GM12864 (cell line): ENCODE measurements around the gene EGR2.

Experiments
- DNase-seq: peaks from one replicate; pipeline ENCODE4 v3.0.0-alpha.2; 2011; ENCODE audit warnings: low read depth
- H3K4me3 ChIP-seq: 2 replicates; pipeline ENCODE4 v1.5.1; 2011; ENCODE audit warnings: mild to moderate bottlenecking, low read depth, low read length, control low read depth
- TF ChIP-seq, protein P1 (sequence below): IDR thresholded peaks from 2 replicates; pipeline ENCODE4 v1.5.1; 2011; ENCODE audit warnings: low read depth, mild to moderate bottlenecking, moderate library complexity, low read length, control low read depth, inconsistent platforms; ENCODE audit errors: missing control alignments

Gene EGR2

DNA sequence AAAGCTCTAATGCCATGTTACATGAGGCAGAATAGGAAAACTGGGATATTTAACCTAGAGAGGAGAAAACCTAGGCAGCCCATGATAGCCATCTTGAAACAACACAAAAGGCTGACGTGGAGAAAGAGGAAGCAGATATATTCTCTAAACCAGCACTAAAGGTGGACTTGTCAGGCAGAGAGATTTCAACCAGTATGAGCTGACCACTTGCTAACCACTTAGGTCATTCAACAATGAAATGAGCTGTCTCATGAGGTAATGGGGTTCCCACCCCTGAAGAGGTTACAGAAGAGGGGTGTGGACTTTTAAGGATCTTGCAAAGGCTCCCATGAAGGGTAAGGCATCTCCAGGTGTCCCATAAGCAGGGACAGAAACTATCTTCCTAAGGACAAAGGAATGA, 26.8 kb upstream of the EGR2 start:
- TF ChIP-seq, protein P1, sequence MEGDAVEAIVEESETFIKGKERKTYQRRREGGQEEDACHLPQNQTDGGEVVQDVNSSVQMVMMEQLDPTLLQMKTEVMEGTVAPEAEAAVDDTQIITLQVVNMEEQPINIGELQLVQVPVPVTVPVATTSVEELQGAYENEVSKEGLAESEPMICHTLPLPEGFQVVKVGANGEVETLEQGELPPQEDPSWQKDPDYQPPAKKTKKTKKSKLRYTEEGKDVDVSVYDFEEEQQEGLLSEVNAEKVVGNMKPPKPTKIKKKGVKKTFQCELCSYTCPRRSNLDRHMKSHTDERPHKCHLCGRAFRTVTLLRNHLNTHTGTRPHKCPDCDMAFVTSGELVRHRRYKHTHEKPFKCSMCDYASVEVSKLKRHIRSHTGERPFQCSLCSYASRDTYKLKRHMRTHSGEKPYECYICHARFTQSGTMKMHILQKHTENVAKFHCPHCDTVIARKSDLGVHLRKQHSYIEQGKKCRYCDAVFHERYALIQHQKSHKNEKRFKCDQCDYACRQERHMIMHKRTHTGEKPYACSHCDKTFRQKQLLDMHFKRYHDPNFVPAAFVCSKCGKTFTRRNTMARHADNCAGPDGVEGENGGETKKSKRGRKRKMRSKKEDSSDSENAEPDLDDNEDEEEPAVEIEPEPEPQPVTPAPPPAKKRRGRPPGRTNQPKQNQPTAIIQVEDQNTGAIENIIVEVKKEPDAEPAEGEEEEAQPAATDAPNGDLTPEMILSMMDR = no peak
- DNase-seq = no peak
- no peak overlapping the region for H3K4me3 ChIP-seq

DNA sequence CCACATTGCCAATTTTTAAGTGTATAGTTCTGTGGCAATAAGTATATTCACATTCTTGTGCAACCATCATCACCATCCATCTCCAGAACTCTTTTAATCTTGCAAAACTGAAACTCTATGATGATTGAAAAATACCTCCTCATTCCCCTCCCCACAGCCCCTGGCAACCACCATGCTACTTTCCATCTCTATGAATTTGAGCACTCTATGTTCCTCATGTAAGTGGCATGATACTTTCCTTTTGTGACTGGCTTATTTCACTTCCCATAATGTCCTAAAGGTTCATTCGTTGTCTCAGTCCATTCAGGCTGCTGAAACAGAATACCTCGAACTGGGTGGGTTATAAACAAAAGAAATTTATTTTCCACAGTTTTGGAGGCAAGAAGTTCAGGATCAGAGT, 23.4 kb upstream of the EGR2 start:
- DNase-seq = no peak
- no peak overlapping the region for H3K4me3 ChIP-seq
- TF ChIP-seq, protein P1 = no peak

DNA sequence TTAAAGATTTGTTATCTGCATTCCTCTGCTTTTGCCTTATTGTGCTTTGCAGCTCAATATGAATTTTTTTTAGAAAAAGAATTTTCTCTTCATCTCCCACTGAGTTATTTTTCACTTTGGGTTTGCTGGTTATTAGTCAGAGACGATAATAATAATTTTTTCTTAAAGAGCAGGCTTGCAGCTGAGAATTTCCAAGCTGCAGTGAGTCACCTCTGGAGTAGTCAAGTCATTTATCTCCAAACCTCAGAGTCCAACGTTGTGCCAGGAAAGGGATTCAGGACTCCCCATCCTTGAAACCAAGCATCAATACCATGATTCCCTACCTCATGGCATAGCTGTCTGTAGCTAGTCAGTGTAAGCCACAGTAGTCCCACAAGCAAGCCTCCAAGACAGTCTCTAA, 15.2 kb upstream of the EGR2 start:
- no peak for DNase-seq
- no peak overlapping the region for H3K4me3 ChIP-seq
- TF ChIP-seq, protein P1 = no peak

DNA sequence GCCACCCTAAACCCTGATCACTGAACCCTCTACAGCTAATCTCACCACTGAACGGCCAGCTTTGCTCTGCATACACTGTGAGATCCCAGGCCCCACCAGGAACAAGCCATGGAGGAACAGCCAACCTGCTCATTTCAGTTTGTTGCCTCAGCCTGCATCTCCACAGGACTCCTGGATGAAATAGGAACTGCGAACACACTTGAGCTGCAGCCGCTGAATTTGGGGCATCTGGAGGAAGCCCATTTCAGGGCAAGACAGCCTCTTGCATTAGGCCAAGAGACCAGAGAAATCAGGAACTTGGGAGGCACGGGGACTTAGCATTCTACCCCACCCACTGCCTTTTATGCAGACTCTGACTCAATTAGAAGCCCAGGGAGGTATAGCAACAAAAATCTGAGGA, 14.5 kb upstream of the EGR2 start:
- TF ChIP-seq, protein P1 = no peak
- no peak for DNase-seq
- H3K4me3 ChIP-seq = no peak overlapping the region

DNA sequence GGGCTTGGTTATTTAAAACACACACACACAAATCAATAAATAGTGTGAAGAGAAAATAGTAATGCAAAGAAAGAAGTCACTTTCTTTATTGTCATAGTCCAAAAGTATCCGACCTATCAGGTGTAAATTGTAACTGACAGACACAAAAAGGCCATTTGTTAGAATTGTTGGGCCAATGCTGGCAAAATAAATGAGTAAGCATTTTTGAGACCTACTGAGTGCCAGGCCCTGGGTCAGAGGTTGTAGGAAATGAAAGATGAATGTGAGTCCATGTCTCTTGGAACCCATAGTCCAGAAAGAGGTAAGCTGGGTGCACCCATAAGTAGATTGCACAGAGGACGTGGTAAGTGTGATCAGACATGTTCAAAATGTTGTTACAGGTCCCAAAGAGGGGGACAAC, 13.5 kb upstream of the EGR2 start:
- no peak for DNase-seq
- no peak overlapping the region for H3K4me3 ChIP-seq
- TF ChIP-seq, protein P1 = no peak

DNA sequence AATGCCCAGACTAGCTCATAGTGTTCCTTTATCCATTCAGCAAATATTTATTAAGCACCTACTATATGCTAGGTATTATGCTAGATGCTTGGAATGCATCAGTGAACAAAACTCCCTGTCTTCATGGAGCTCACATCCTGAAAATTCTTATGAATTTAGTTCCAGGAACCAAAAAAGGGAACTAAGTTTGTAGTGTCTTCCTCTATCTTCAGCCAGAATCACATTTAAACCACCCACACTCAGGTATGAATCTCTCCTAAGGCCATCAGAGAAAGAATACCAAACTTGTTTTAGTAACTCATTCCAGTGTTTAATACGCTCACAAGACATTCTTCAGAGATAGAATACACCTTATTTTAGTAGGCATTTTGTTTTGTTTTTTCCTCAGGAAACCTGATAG, 10.1 kb upstream of the EGR2 start:
- no peak for DNase-seq
- no peak overlapping the region for H3K4me3 ChIP-seq
- TF ChIP-seq, protein P1 = no peak

DNA sequence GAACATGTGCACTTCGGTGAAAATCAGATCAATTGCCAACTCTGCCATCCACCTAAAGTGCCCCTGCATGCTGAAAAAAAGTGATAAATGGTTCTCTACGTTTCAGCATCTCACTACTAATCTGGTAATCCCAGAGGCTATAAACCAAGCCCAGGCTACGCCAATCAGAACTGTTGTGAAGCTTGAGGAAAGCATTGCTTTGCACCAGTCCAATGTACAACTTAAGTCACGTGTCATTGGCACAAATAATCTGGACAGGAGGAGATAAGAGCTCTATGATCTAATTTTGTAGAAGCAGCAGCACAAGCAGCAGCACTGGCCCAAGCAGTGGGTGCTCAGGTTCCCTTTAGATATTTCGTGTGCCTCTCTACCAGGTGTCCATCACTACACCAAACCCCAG, 4.4 kb upstream of the EGR2 start:
- no peak overlapping the region for H3K4me3 ChIP-seq
- DNase-seq = no peak
- TF ChIP-seq, protein P1 = no peak
